AG04449 (cell line): ENCODE measurements around the gene TBC1D17.

Experiments
- CTCF ChIA-PET: fragments of 350-600 bp; formaldehyde crosslinking; extraction: SDS; loops from one replicate; lab custom pipeline; 2021; ENCODE audit warnings: antibody characterized with exemption; lab: Yijun Ruan, JAX
- POLR2A ChIA-PET: fragments of 400-600, 350-600 bp; formaldehyde crosslinking; extraction: SDS; loops from one replicate; lab custom pipeline; 2020; ENCODE audit warnings: antibody characterized with exemption, inconsistent platforms; lab: Yijun Ruan, JAX
- DNase-seq: peaks from one replicate; pipeline ENCODE4 v3.0.0-alpha.2; 2010; ENCODE audit warnings: low read depth, low spot score
- H3K4me3 ChIP-seq: 2 replicates; pipeline ENCODE4 v1.5.1; 2011; ENCODE audit warnings: low read depth, mild to moderate bottlenecking, control low read depth, low read length
- CTCF ChIP-seq: IDR thresholded peaks from one replicate; pipeline ENCODE4 v1.5.1; 2011; ENCODE audit warnings: mild to moderate bottlenecking, moderate library complexity, low read length, control low read depth, inconsistent platforms; ENCODE audit not compliant: insufficient read depth; ENCODE audit errors: missing control alignments

Gene TBC1D17

DNA sequence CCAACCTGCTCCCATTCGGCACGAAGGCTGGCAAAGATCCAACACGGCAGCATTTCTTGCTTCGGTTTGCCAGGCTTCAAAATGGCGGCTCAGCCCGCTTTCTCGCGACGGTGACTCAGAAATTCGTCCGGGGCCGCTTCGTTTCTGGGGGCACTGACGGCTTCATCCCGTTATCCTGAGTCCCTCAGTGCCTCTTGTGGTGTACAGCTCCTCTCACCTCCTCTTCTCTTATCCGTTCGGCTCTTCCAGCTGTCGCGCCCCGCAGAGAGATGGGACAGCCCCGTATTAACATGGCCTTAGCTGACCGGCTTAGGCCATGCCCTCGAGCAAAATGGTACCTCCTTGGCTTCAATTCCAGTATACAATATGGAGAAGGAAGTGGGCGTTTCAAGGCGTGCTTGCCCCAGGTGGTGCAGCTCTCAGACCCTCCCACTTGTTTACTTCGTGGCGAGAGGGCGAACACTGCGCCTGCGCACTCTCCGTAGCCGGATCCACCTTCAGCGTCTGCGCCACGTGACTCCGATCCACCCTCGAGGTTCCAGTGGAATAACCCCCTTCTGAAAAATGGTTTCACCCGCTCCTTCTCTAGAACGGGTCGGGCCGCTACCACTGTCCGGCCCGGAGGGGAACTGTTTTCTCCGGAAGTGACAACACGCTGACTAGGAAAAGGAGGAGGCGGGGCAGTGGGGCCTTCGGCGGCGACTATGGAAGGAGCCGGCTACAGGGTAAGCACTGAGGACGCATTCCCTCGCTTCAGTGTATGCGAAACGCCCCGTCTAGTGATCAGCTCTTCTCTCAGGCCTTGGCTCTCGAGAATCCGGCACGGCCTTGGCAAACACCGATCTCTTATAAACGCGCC lies at the start of gene TBC1D17, which contains the start of gene AKT1S1:
Gene TBC1D17 (plus strand): TSS at position 683 of the 859 bp plus-strand sequence. CDS start 22 bp downstream, at position 705.
Gene AKT1S1 (minus strand): TSS at position 336 of the 859 bp plus-strand sequence. CDS start 4,060 bp downstream, outside the sequence.
- ChIA-PET CTCF (no interaction called here), POLR2A (interaction anchor here (0.6 to 1.6 kb wide), 8 partner anchors 8 to 52 kb away, joined by 3 to 5 read pairs (median 3); partner anchors contain the start of genes ATF5, NUP62 and PTOV1)
- no peak for TF ChIP-seq CTCF
- peak within 1 kb of the TSS; percentile 100 for H3K4me3 ChIP-seq
- DNase-seq: peak; percentile 100

DNA sequence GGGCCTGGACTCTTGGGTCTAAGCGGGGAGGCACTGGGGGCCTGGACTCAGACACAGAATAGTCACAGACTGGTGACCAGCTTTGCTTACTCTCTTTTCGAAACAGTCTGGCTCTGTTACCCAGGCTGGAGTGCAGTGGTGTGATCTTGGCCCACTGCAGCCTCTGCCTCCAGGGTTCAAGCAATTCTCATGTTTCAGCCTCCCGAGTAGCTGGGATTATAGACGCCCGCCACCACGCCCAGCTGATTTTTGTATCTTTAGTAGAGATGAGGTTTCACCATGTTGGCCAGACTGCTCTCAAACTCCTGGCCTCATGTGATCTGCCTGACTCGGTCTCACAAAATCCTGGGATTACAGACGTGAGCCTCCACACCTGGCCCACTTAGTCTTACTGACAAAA lies 48.3 kb upstream of the TBC1D17 start:
- ChIA-PET CTCF (no interaction called here), POLR2A (interaction anchor here (0.6 kb wide), 1 partner anchor 48 kb away, joined by 3 read pairs; no protein-coding TSS in a partner anchor)

GRCh38 chr19:49829721-49830120 lies 47.8 kb upstream of the TBC1D17 start:
- no peak for DNase-seq
- TF ChIP-seq CTCF: no peak
- ChIA-PET POLR2A (no interaction called here), CTCF (no interaction called here)
- no peak overlapping the region for H3K4me3 ChIP-seq

More for the DNA sequence above, 48.3 kb upstream of the TBC1D17 start:
- DNase-seq: no peak
- TF ChIP-seq CTCF: no peak
- H3K4me3 ChIP-seq: no peak overlapping the region

DNA sequence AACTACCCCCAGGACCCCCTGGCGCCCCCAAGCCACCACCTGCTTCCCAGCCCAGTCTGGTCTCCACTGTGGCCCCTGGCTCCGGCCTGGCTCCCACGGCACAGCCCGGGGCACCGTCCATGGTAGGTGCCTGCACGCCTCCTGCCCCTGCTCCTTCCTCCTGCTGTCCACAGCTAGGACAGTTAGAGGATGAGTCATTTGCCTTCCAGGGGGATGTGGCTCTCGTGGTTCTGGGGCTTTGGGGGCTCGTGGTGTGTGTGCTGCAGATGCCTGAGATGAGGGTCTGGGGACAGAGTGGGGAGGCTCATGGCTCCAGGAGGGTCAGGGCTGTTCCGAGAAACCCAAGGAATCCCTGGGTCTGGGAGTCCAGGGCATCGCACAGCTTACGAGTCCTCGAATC lies 46.7 kb upstream of the TBC1D17 start:
- no peak overlapping the region for H3K4me3 ChIP-seq
- no peak for DNase-seq
- TF ChIP-seq CTCF: no peak
- ChIA-PET POLR2A (no interaction called here), CTCF (no interaction called here)

DNA sequence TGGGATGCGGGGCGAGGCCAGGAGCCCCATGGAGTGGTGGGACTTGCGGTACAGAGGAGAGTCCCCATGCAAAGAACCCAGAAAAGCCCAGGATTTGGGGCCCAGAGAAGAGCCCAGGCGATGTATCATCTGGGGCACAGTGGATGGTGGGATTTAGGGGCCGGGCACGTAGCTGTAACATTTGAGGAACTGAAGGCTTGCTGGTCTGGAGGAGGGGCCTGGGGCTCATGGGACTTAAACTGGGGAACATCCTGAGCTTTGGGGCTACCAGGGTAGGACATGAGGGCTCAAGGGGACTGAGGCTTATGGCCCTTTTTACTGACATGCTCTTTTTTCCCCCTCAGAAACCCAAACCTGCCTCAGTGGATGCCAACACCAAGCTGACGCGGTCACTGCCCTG lies 45.9 kb upstream of the TBC1D17 start:
- no peak for TF ChIP-seq CTCF
- CTCF ChIA-PET: no interaction called here
- POLR2A ChIA-PET: interaction anchor here (0.6 kb wide), 1 partner anchor 10 kb away, joined by 3 read pairs; no protein-coding TSS in a partner anchor
- no peak overlapping the region for H3K4me3 ChIP-seq
- DNase-seq: no peak

DNA sequence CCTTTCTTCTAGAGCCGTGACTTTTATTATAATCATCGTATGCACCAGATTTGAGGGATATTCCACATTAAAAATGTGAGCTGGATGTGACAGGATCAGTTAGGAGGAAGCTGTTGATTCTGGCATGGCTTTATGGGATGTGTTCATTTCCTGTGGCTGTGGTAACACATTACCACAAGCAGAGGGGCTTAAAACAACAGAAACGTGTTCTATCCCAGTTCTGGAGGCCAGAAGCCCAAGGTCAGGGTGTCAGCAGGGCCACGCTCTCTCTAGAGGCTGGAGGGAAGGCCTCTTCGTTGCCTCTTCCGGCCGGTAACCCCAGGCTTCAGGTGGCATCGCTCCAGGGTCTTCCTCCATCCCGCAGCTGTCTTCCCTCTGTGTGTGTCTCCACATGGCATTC lies 44.9 kb upstream of the TBC1D17 start:
- TF ChIP-seq CTCF: no peak
- DNase-seq: no peak
- no peak overlapping the region for H3K4me3 ChIP-seq
- ChIA-PET CTCF (no interaction called here), POLR2A (interaction anchor here (0.6 kb wide), 1 partner anchor 66 kb away, joined by 3 read pairs; the partner anchor contains the start of gene AP2A1)
